ENCODE results near the gene DCDC2C.

DCDC2C gene

GRCh38 chr2:3754280-3754679, 50.9 kb downstream of the DCDC2C start:
- TF ChIP-seq POLR2AphosphoS5 (IDR thresholded peaks at IDR 0.05; ENCODE audit: low read depth, low read length): no peak

DNA sequence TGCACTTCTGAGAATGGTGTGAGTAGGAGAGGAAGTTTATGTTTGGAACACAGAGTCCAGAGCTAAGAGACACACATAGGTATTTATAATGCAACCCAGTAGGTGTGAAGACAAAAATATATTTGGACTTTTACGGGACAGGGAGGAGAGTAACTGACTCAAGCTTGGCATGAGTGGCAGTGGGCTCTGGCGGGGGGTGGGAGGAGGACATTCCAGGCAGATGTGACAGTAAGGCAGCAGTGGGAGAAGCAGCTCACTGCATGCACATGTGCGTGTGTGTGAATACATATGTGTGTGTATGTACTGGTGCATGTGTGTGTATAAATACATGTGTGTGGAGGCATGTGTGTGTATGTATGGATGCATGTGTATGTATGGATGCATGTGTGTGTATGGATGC, 51.4 kb downstream of the DCDC2C start:
- no peak for TF ChIP-seq SIN3A (IDR thresholded peaks at IDR 0.05; ENCODE audit: borderline replicate concordance, insufficient read depth, low read length)
- no peak for TF ChIP-seq POLR2AphosphoS5 (IDR thresholded peaks at IDR 0.05; ENCODE audit: low read depth, low read length)
- TF ChIP-seq FOXP2 (optimal IDR thresholded peaks at IDR 0.05; ENCODE audit: borderline replicate concordance, extremely low read depth, extremely low read length, insufficient read depth): no peak
- TF ChIP-seq TAF1 (IDR thresholded peaks at IDR 0.05; ENCODE audit: borderline replicate concordance, insufficient read depth, low read length): no peak

GRCh38 chr2:3755277-3755676, 51.9 kb downstream of the DCDC2C start:
- TF ChIP-seq REST (IDR thresholded peaks at IDR 0.05; ENCODE audit: insufficient read depth in 1 of 2, low read depth in 2 of 2, low read length in 2 of 2) (no peak), POLR2AphosphoS5 (IDR thresholded peaks at IDR 0.05; ENCODE audit: low read depth, low read length) (no peak), TAF1 (IDR thresholded peaks at IDR 0.05; ENCODE audit: borderline replicate concordance, insufficient read depth, low read length) (no peak), FOXP2 (optimal IDR thresholded peaks at IDR 0.05; ENCODE audit: borderline replicate concordance, extremely low read depth, extremely low read length, insufficient read depth) (no peak), SIN3A (IDR thresholded peaks at IDR 0.05; ENCODE audit: borderline replicate concordance, insufficient read depth, low read length) (no peak)

DNA sequence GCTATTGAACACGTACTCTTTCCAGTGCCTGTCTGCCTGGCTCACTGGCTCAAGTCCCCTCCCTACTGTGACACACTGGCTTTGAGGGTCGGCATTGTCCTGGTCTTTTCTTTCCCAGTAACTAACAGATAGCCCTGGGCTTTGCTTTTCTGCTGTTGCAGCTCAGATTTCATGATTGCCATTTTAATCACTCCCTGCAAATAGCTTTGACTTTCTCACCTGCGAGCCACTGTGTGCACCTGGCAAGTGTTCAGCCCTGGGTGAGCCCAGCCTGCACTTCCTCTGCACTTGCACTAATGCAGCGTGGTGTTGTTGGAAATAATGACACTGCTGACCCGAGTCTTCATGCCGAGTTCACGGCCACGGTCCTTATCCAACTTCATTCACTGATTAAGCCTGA, 52.9 kb downstream of the DCDC2C start:
- TF ChIP-seq POLR2AphosphoS5 (IDR thresholded peaks at IDR 0.05; ENCODE audit: low read depth, low read length) (no peak), REST (IDR thresholded peaks at IDR 0.05; ENCODE audit: insufficient read depth in 1 of 2, low read depth in 2 of 2, low read length in 2 of 2) (no peak), FOXP2 (optimal IDR thresholded peaks at IDR 0.05; ENCODE audit: borderline replicate concordance, extremely low read depth, extremely low read length, insufficient read depth) (no peak), TAF1 (IDR thresholded peaks at IDR 0.05; ENCODE audit: borderline replicate concordance, insufficient read depth, low read length) (no peak), SIN3A (IDR thresholded peaks at IDR 0.05; ENCODE audit: borderline replicate concordance, insufficient read depth, low read length) (no peak)

- TF ChIP-seq POLR2AphosphoS5 (IDR thresholded peaks at IDR 0.05; ENCODE audit: low read depth, low read length): no peak
- no peak for TF ChIP-seq FOXP2 (optimal IDR thresholded peaks at IDR 0.05; ENCODE audit: borderline replicate concordance, extremely low read depth, extremely low read length, insufficient read depth)
- no peak for TF ChIP-seq TAF1 (IDR thresholded peaks at IDR 0.05; ENCODE audit: borderline replicate concordance, insufficient read depth, low read length)
- TF ChIP-seq REST (IDR thresholded peaks at IDR 0.05; ENCODE audit: insufficient read depth in 1 of 2, low read depth in 2 of 2, low read length in 2 of 2): no peak
- TF ChIP-seq SIN3A (IDR thresholded peaks at IDR 0.05; ENCODE audit: borderline replicate concordance, insufficient read depth, low read length): no peak
Observed at GRCh38 chr2:3758906-3759305, 55.5 kb downstream of the DCDC2C start.

GRCh38 chr2:3759331-3759730, 56.0 kb downstream of the DCDC2C start:
- TF ChIP-seq TAF1 (IDR thresholded peaks at IDR 0.05; ENCODE audit: borderline replicate concordance, insufficient read depth, low read length) (no peak), FOXP2 (optimal IDR thresholded peaks at IDR 0.05; ENCODE audit: borderline replicate concordance, extremely low read depth, extremely low read length, insufficient read depth) (no peak), POLR2AphosphoS5 (IDR thresholded peaks at IDR 0.05; ENCODE audit: low read depth, low read length) (no peak), SIN3A (IDR thresholded peaks at IDR 0.05; ENCODE audit: borderline replicate concordance, insufficient read depth, low read length) (no peak), REST (IDR thresholded peaks at IDR 0.05; ENCODE audit: insufficient read depth in 1 of 2, low read depth in 2 of 2, low read length in 2 of 2) (no peak)

All from PFSK-1 (cell line).